ENCODE measurements around the gene GNA12.

- TF ChIP-seq CTCF (IDR thresholded peaks at IDR 0.05): no peak
- no peak for TF ChIP-seq POLR2A (IDR thresholded peaks at IDR 0.05)
Observed at GRCh38 chr7:2803755-2804154, 40.4 kb downstream of the GNA12 start.
